Loucy (cell line): ENCODE data around the gene LRRC28.

ENCODE experiments used
- H2AFZ ChIP-seq: fragments of 200-600 bp; sonication (generic); 2 replicates; pipeline ENCODE4 v1.6.0; 2016; ENCODE audit warnings: antibody characterized with exemption, mild to moderate bottlenecking, low read length, moderate library complexity
- H3F3A ChIP-seq: fragments of 200-600 bp; 2 replicates; pipeline ENCODE4 v1.6.0; 2016; ENCODE audit warnings: antibody characterized with exemption, low read depth, mild to moderate bottlenecking
- H3K27me3 ChIP-seq: fragments of 200-600 bp; sonication (generic); 2 replicates; pipeline ENCODE4 v1.6.1; 2014; ENCODE audit warnings: low read length, mild to moderate bottlenecking; ENCODE audit not compliant: insufficient read depth, poor library complexity, severe bottlenecking
- H3K36me3 ChIP-seq: fragments of 200-600 bp; sonication (generic); 2 replicates; pipeline ENCODE4 v1.6.1; 2016; ENCODE audit warnings: low read length; ENCODE audit not compliant: insufficient read depth
- H3K4me1 ChIP-seq: fragments of 200-600 bp; sonication (generic); 2 replicates; pipeline ENCODE4 v1.5.1; 2014; ENCODE audit warnings: low read length, mild to moderate bottlenecking; ENCODE audit not compliant: insufficient read depth, poor library complexity, severe bottlenecking
- H3K4me2 ChIP-seq: fragments of 200-600 bp; sonication (generic); 2 replicates; pipeline ENCODE4 v1.6.0; 2014; ENCODE audit warnings: antibody characterized with exemption, low read length, low read depth, mild to moderate bottlenecking; ENCODE audit not compliant: poor library complexity, severe bottlenecking
- H3K4me3 ChIP-seq: fragments of 200-600 bp; sonication (generic); 2 replicates; pipeline ENCODE4 v1.5.1; 2014; ENCODE audit warnings: low read length, mild to moderate bottlenecking, mixed read lengths; ENCODE audit not compliant: poor library complexity, severe bottlenecking
- H3K79me2 ChIP-seq: fragments of 200-600 bp; sonication (generic); 2 replicates; pipeline ENCODE4 v1.6.1; 2014; ENCODE audit warnings: low read length; ENCODE audit not compliant: insufficient read depth
- H3K9ac ChIP-seq: fragments of 200-600 bp; sonication (generic); 2 replicates; pipeline ENCODE4 v1.6.0; 2014; ENCODE audit warnings: mild to moderate bottlenecking, low read depth, low read length, moderate library complexity; ENCODE audit not compliant: poor library complexity, severe bottlenecking
- H3K9me2 ChIP-seq: fragments of 200-600 bp; sonication (generic); replicated peaks from 2 replicates; pipeline ENCODE4 v1.6.1; 2016; ENCODE audit warnings: low read depth, low read length, mixed read lengths
- H3K9me3 ChIP-seq: fragments of 200-600 bp; sonication (generic); 2 replicates; pipeline ENCODE4 v1.6.1; 2014; ENCODE audit warnings: mild to moderate bottlenecking, antibody characterized with exemption, low read length, low read depth; ENCODE audit not compliant: insufficient read depth
- H4K20me1 ChIP-seq: fragments of 200-600 bp; sonication (generic); 2 replicates; pipeline ENCODE4 v1.6.0; 2014; ENCODE audit warnings: antibody characterized with exemption, low read length, mild to moderate bottlenecking; ENCODE audit not compliant: insufficient read depth, poor library complexity, severe bottlenecking
- EZH2phosphoT487 ChIP-seq: fragments of 200-600 bp; IDR thresholded peaks from 2 replicates; pipeline ENCODE4 v1.6.1; 2018; ENCODE audit warnings: antibody characterized with exemption, mild to moderate bottlenecking, moderate library complexity, borderline replicate concordance
- TF ChIP-seq, protein P1 (sequence below): fragments of 200-600 bp; sonication (generic); conservative IDR thresholded peaks from 2 replicates; pipeline ENCODE4 v1.5.1; 2014; ENCODE audit warnings: mild to moderate bottlenecking, antibody characterized with exemption, low read length

LRRC28 gene

DNA sequence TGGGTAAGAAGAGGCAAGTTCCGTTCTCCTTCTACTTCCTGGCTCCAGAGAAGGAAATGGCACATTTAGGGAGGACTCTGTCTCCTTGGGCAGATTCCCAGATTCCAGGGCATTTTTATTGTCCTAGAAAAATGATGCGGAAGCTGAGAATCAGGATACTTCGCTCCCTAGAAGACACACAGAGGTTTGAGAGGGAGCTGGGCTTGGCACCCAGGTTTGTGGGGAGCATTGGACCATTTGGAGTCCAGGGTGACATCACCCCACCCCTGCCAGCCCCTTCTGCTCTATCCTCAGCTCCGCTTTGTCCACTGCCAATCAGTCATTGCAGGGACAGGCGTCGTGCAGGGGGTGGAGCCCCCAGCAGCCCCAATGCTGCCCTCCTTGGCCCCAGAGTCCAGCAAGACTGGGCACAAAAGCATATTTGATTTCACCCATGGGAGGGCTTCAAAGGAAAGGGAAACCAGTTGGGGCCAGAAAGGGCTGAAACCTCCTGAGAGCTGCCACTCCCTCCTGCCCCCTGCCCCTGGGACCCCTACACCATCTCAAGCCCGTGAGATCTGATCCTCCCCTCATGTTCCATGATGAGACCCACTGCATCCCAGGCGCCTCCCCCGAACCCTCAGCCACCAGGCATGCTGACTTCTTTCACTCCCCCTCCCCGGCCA lies 184.7 kb downstream of the LRRC28 start:
- H3K9me3 ChIP-seq, result no peaks in the 10 kb centered on the region
- H3K4me3 ChIP-seq, result no peak overlapping the region
- H3K79me2 ChIP-seq, result no peaks in the 10 kb centered on the region
- H3K9me2 ChIP-seq, result no peaks in the 10 kb centered on the region
- no peaks in the 10 kb centered on the region for H3F3A ChIP-seq
- H3K9ac ChIP-seq, result no peak overlapping the region
- no peaks in the 10 kb centered on the region for H3K36me3 ChIP-seq
- no peaks in the 10 kb centered on the region for H3K4me1 ChIP-seq
- no peaks in the 10 kb centered on the region for H3K27me3 ChIP-seq
- no peak for TF ChIP-seq EZH2phosphoT487
- TF ChIP-seq, protein P1, sequence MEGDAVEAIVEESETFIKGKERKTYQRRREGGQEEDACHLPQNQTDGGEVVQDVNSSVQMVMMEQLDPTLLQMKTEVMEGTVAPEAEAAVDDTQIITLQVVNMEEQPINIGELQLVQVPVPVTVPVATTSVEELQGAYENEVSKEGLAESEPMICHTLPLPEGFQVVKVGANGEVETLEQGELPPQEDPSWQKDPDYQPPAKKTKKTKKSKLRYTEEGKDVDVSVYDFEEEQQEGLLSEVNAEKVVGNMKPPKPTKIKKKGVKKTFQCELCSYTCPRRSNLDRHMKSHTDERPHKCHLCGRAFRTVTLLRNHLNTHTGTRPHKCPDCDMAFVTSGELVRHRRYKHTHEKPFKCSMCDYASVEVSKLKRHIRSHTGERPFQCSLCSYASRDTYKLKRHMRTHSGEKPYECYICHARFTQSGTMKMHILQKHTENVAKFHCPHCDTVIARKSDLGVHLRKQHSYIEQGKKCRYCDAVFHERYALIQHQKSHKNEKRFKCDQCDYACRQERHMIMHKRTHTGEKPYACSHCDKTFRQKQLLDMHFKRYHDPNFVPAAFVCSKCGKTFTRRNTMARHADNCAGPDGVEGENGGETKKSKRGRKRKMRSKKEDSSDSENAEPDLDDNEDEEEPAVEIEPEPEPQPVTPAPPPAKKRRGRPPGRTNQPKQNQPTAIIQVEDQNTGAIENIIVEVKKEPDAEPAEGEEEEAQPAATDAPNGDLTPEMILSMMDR, result no peak
- H4K20me1 ChIP-seq, result no peaks in the 10 kb centered on the region
- H3K4me2 ChIP-seq, result no peak overlapping the region
- H2AFZ ChIP-seq, result no peak overlapping the region

DNA sequence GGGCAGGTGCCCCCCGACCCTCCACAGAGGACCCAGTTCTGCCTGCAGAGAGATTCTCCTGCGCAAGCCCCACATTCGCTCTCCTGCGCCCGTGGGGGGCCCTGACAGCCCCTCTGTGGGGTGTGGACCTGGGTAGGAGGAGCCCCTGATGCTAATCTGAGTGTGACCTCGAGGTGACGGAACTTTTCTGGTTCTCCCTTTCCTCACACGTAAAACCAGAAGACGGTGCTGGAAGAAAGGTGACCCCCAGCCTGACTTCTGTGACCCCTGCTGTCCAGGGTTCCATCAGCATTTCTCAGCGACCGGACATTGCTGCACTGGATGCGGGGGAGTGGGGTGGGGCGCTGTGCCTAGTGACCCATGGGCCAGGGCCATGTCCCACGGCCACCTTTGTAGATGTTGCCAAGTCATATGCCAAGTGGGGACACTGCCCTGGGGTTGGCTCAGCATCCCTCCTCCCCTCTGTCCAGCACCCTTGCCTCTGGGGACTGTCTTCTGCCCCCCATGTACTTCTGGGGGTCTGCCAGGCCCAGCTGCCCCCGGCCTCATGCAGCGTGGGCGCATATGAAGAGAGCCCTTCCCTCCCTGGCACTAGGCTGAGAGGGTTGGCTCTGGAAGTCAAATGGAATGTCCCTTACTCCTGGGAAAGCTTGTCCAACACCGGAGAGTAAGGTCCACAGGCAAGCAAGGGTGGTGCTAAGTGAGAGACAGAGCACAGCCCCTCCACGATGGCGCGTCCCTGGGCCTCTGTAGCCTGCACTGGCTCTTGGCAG lies 185.4 kb downstream of the LRRC28 start:
- H3K9me2 ChIP-seq, result no peaks in the 10 kb centered on the region
- TF ChIP-seq EZH2phosphoT487, result no peak
- no peaks in the 10 kb centered on the region for H4K20me1 ChIP-seq
- H3K9ac ChIP-seq, result no peak overlapping the region
- no peak overlapping the region for H2AFZ ChIP-seq
- no peaks in the 10 kb centered on the region for H3K4me1 ChIP-seq
- no peak overlapping the region for H3K4me2 ChIP-seq
- H3K4me3 ChIP-seq, result no peak overlapping the region
- no peaks in the 10 kb centered on the region for H3K27me3 ChIP-seq
- no peaks in the 10 kb centered on the region for H3F3A ChIP-seq
- H3K79me2 ChIP-seq, result no peaks in the 10 kb centered on the region
- no peaks in the 10 kb centered on the region for H3K9me3 ChIP-seq
- H3K36me3 ChIP-seq, result no peaks in the 10 kb centered on the region

DNA sequence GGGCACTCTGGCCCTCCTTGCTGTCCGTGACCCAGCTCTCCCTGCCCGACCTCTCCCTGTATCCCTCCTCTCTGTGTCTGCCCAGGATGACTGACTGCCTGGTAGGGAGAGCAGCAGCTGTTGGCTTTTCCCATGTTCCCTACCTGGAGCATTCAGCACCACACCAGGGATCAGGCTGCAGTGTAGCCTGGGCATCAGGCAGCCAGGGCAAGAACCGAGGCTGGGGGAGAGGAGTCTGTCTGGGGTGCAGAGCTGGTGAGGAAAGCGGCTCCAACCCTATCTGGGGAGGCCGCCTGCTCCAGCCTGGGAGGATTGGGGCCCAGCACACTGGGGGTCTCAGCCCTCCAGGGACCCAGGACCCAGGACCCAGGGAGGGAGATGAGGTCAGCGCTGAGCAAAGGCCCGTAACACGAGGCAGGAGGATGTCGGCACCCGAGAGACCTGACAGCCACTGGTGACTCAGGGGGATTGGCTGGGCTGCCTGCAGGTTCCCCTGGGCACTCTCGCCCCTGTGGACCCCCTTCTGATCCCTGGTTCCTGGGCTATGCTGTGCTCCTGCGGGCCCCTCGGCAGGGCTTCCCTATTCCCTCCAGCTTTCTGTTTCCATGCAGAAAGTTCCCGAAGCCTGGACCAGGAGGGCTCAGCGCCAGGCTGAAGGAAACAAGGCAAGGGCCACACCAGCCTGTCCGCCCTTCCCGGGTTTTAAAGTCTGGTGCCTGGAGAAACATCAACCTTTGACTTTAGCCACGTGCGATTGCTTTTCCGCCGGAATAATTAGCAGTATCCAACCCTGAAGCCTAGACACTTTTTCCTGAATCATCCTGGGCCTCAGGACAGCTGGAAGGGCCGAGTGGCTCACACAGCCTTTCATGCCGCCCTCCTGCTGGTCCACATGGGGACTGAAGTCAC lies 186.3 kb downstream of the LRRC28 start:
- Histone ChIP-seq H3K9ac (no peak overlapping the region), H3K4me2 (no peak overlapping the region), H3K9me2 (no peaks in the 10 kb centered on the region), H3K9me3 (no peaks in the 10 kb centered on the region), H3F3A (no peaks in the 10 kb centered on the region), H3K4me1 (no peaks in the 10 kb centered on the region), H3K27me3 (no peaks in the 10 kb centered on the region), H4K20me1 (no peaks in the 10 kb centered on the region), H3K79me2 (no peaks in the 10 kb centered on the region), H2AFZ (no peak overlapping the region), H3K4me3 (no peak overlapping the region), H3K36me3 (no peaks in the 10 kb centered on the region)
- TF ChIP-seq EZH2phosphoT487, result no peak
- TF ChIP-seq, protein P1, result no peak
